HepG2 (cell line): ENCODE measurements around the gene MYO3B. TPM values are rescaled to one million over a fixed set of nuclear protein-coding genes. Genes with fewer than 3 reads are reported as not detected.

ENCODE experiments used
- CSRNP1 ChIP-seq: sonication (generic); formaldehyde crosslinking; IDR thresholded peaks from 2 replicates; pipeline ENCODE4 v1.8.1; 2023; ENCODE audit warnings: mild to moderate bottlenecking, missing genetic modification reagents
- KLF9 ChIP-seq: IDR thresholded peaks from 2 replicates; pipeline ENCODE4 v1.6.1; 2016; ENCODE audit warnings: low read depth
- PAXIP1 ChIP-seq: sonication (generic); formaldehyde crosslinking; conservative IDR thresholded peaks from 2 replicates; pipeline ENCODE4 v1.4.0; 2020; ENCODE audit warnings: mild to moderate bottlenecking, missing genetic modification reagents, moderate library complexity
- RAD21 ChIP-seq: fragments of 450-650 bp; formaldehyde crosslinking; IDR thresholded peaks from 2 replicates; pipeline ENCODE4 v1.5.0; 2020; ENCODE audit warnings: mild to moderate bottlenecking
- SOX5 ChIP-seq: IDR thresholded peaks from 2 replicates; pipeline ENCODE4 v1.6.1; 2016; ENCODE audit warnings: borderline replicate concordance
- SRF ChIP-seq: IDR thresholded peaks from 2 replicates; pipeline ENCODE4 v1.6.1; 2011; ENCODE audit warnings: mild to moderate bottlenecking, low read depth, low read length, moderate library complexity
- ZNF629 ChIP-seq: sonication (generic); formaldehyde crosslinking; conservative IDR thresholded peaks from 2 replicates; pipeline ENCODE4 v1.5.0; 2020; ENCODE audit warnings: missing genetic modification reagents
- polyA plus RNA-seq, 8 experiments: library from polyadenylated mRNA; depleted of rRNA in 3 of 8; stranded (reverse) in 7 of 8; unstranded in 1 of 8; fragments of >200 nt; fragmentation: Illumina TruSeq in 4 of 8; extraction: Trizol in 4 of 8; gene quantifications; 2 replicates each; pipeline versions ENCODE4 v1.2.1 to v1.2.3, GENCODE V29; 2011 to 2016; ENCODE audit warnings: low read depth in 4 of 8, missing spikeins in 1 of 8, mixed read lengths in 1 of 8; ENCODE audit not compliant: insufficient read depth in 1 of 8
- total RNA-seq, 5 experiments: library from RNA; depleted of rRNA; stranded (reverse); fragments of >200 nt; fragmentation: Illumina TruSeq; extraction: Trizol; gene quantifications; 2 replicates each; pipeline ENCODE4 v1.2.3, GENCODE V29; 2016; ENCODE audit warnings: low read depth in 1 of 5

The MYO3B gene
- total and polyA plus RNA-seq, 2 of the 13 experiments (the other 11 are each of a cell fraction or from before 2014, with no cell fraction given) = 0.01 TPM; not detected in 1

- TF ChIP-seq PAXIP1 (0 out of 2 replicates have a peak, but pooled peaks have one; percentile 17), SOX5 (CRISPR knock-in tag) (0 out of 2 replicates have a peak, but pooled peaks have one; percentile 10), CSRNP1 (CRISPR knock-in tag) (no peak), RAD21 (CRISPR knock-in tag) (no peak), SRF (peak; percentile 64), ZNF629 (CRISPR knock-in tag) (0 out of 2 replicates have a peak, but pooled peaks have one; percentile 14), KLF9 (CRISPR knock-in tag) (no peak)
Measured at GRCh38 chr2:170393861-170394498, 216.0 kb downstream of the MYO3B start (continued).
